ENCODE results near the gene SENP7.

- TF ChIP-seq CTCF (IDR thresholded peaks at IDR 0.05): no peak
- no peak for TF ChIP-seq POLR2A (IDR thresholded peaks at IDR 0.05)
These were observed 22.2 kb upstream of the SENP7 start for GRCh38 chr3:101535221-101535620.

All from Peyer's patch (tissue), 4 donors.